NB4 (cell line): Measurements from ENCODE around the gene CAMTA1.
A peak's percentile ranks its signal among the peaks of the same experiment; 100 is the strongest.

Experiments used
- DNase-seq: peaks from one replicate; pipeline ENCODE4 v3.0.0; 2010; ENCODE audit warnings: low read depth
- H3K4me3 ChIP-seq: one replicate; pipeline ENCODE4 v1.5.1; 2011; ENCODE audit warnings: mild to moderate bottlenecking, low read depth, low read length, moderate library complexity
- MYC ChIP-seq: IDR thresholded peaks from 2 replicates; pipeline ENCODE4 v1.6.1; 2011; ENCODE audit warnings: low read depth, low read length
- POLR2A ChIP-seq: IDR thresholded peaks from 2 replicates; pipeline ENCODE4 v1.6.1; 2011; ENCODE audit warnings: mild to moderate bottlenecking; ENCODE audit not compliant: insufficient read length; ENCODE audit errors: extremely low read depth
- TF ChIP-seq, protein P1 (sequence below): IDR thresholded peaks from one replicate; pipeline ENCODE4 v1.5.1; 2012; ENCODE audit warnings: low read depth, low read length
- TF ChIP-seq, protein P2 (sequence below): IDR thresholded peaks from 2 replicates; pipeline ENCODE4 v1.6.1; 2011; ENCODE audit warnings: low read depth, low read length

The CAMTA1 gene

DNA sequence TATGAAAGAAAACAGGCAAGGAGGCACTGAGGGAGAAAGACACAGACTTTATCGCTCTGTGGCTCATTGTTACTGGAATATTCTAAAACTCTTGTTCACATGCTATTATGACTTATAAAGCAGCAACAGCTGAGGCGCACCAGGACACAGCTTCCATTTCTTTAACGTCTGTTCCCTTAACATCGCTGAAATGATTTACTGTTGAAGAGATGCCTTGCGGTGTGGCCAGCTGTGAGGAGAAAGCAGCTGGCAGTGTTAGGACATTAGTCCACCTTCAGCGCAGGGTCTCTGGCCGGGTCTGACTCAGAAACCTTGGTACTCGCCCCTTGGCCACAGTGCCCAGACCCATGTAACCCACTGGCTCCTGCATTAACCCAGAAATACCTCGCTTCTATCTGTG, 995.7 kb downstream of the CAMTA1 start:
- DNase-seq = no peak
- TF ChIP-seq POLR2A (no peak), MYC (no peak)
- TF ChIP-seq, protein P1, sequence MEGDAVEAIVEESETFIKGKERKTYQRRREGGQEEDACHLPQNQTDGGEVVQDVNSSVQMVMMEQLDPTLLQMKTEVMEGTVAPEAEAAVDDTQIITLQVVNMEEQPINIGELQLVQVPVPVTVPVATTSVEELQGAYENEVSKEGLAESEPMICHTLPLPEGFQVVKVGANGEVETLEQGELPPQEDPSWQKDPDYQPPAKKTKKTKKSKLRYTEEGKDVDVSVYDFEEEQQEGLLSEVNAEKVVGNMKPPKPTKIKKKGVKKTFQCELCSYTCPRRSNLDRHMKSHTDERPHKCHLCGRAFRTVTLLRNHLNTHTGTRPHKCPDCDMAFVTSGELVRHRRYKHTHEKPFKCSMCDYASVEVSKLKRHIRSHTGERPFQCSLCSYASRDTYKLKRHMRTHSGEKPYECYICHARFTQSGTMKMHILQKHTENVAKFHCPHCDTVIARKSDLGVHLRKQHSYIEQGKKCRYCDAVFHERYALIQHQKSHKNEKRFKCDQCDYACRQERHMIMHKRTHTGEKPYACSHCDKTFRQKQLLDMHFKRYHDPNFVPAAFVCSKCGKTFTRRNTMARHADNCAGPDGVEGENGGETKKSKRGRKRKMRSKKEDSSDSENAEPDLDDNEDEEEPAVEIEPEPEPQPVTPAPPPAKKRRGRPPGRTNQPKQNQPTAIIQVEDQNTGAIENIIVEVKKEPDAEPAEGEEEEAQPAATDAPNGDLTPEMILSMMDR = no peak
- TF ChIP-seq, protein P2, sequence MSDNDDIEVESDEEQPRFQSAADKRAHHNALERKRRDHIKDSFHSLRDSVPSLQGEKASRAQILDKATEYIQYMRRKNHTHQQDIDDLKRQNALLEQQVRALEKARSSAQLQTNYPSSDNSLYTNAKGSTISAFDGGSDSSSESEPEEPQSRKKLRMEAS = no peak
- H3K4me3 ChIP-seq = no peak overlapping the region

DNA sequence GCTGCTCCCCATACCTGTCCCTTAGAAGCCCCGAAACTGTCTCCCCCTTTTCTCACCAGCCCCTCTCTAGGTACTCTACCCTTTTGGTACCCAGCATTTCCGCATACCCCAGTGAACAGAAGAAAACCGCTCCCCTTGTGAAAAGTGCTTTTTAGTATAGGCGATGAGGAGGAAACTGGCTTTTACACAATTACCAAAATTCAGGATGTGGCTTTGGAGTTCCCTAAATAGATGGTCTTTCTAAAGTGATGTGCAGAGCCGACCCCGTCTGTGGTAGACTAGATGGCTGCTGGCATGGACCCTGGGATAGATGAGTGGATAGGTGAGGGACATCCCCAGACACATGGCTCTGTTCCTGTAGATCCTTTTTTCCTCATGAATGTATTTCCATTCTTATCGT, 996.2 kb downstream of the CAMTA1 start:
- H3K4me3 ChIP-seq = no peak overlapping the region
- TF ChIP-seq, protein P2 = no peak
- TF ChIP-seq POLR2A (no peak), MYC (no peak)
- TF ChIP-seq, protein P1 = no peak
- peak; percentile 29 for DNase-seq

DNA sequence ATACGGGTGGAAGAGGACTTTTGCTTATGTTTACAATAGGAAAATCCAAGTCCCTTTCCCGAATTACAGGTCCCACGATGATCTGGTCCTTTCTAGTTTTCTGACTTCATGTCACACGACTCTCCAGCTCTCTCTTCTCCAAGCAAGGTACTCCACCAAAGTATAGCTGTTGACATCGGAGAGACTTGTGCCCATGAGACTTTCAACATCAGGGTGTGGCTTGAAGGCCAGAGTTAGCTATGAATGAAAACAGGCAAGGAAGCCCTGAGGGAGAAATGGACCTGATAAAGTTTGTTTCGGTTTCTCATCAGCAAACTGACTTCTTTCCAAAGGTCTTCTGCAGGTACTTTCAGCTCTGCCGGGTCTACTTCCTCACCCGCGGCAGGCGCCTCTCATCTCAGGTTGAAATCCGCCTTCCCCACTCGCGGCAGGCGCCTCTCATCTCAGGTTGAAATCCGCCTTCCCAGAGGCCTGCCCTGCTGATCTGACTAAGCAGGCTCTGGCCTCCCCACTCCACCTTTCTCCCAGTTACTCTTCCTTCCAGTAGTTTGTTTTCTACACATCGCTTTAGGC, 996.8 kb downstream of the CAMTA1 start:
- no peak overlapping the region for H3K4me3 ChIP-seq
- TF ChIP-seq POLR2A (no peak), MYC (no peak)
- TF ChIP-seq, protein P2 = no peak
- TF ChIP-seq, protein P1 = no peak
- no peak for DNase-seq

DNA sequence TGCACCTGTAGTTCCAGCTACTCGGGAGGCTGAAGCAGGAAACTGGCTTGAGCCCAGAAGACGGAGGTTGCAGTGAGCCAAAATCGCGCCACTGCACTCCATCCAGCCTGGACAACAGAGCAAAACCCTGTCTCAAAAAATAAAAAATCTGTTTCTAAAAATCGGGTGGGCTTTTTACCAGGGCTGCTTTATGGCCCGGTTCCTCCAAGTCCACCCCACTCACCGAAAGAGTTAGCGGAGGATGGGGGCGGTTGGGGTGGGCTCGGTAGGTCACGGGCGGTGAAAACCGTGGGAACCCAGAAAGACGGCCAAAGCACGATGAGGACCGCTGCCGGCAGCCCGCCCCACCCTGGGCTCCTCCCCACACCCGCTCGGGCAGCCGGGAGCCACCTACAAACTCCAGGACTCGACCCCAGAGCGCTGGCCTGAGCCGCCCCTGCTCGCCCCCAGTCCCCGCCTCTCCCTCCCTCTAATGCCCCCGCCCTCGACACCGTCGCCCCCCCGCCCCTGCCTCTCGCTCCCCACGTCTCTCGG, 998.0 kb downstream of the CAMTA1 start:
- DNase-seq = peak; percentile 69
- TF ChIP-seq MYC = no peak
- TF ChIP-seq, protein P1 = no peak
- TF ChIP-seq, protein P2 = no peak
- TF ChIP-seq POLR2A = no peak
- H3K4me3 ChIP-seq = peak overlapping the region; percentile 45

DNA sequence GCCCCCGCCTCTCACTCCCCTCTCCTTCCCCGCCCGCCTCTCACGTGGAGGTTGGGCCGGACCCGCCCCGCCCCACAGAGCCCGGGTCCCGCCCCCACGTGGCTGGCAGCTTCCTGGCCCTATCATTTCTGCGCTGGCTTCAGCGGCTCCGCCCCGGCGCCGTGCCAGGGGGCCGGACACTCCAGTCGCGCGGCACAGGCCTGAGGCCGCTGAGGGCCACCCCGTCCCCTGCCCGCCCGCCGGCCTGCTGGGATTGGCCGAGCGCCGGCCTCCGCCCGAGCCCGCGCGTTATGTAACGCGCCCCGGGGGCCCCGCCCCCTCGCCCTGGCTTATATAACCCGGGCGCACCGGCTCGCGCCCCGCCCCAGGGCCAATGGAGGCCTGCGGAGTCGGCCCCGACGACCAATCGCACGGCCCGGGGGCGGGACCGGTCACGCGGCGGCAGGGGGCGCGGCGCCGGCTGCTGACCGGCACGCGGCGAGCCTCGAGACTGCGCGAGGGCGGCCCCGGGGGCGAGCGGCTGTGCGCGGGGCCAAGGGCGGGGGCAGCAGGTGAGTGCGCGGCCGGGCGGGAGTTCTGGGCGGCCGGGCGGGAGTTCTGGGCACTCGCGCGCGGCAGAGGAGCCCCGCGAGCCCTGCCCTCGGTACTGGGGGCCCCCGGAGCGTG, 998.7 kb downstream of the CAMTA1 start, which contains the start of gene PER3:
Gene PER3 (plus strand): TSS at position 466 of the 666 bp plus-strand sequence. CDS start 587 bp downstream, outside the sequence.
- H3K4me3 ChIP-seq = peak within 1 kb of the TSS; percentile 45
- no peak for TF ChIP-seq POLR2A
- no peak for TF ChIP-seq MYC
- TF ChIP-seq, protein P2 = no peak
- TF ChIP-seq, protein P1 = no peak
- peak; percentile 91 for DNase-seq
